Adipocyte (in vitro differentiated cells): ENCODE measurements around the gene PTGR2.
A peak's percentile ranks its signal among the peaks of the same experiment; 100 is the strongest.
"Not testable (repeated sequence)": the region's sequence is repeated elsewhere in the genome, so short reads cannot be mapped to it uniquely, and the experiment has no call there.

ENCODE experiments used
- DNase-seq: peaks from one replicate; pipeline ENCODE4 v3.0.0-alpha.2; 2015; ENCODE audit warnings: low read depth
- H3K27me3 ChIP-seq: replicated peaks from 2 replicates; pipeline ENCODE4 v1.7.0; 2013; ENCODE audit warnings: mild to moderate bottlenecking, low read length, moderate library complexity; ENCODE audit not compliant: control insufficient read depth, insufficient read depth
- H3K36me3 ChIP-seq: 2 replicates; pipeline ENCODE4 v1.7.0; 2013; ENCODE audit warnings: low read length, mild to moderate bottlenecking, moderate library complexity; ENCODE audit not compliant: control insufficient read depth, insufficient read depth, severe bottlenecking
- H3K4me1 ChIP-seq: 2 replicates; pipeline ENCODE4 v1.7.0; 2013; ENCODE audit warnings: mild to moderate bottlenecking, low read length, moderate library complexity; ENCODE audit not compliant: control insufficient read depth, insufficient read depth
- H3K4me3 ChIP-seq: 2 replicates; pipeline ENCODE4 v1.7.0; 2013; ENCODE audit warnings: mild to moderate bottlenecking, low read length, moderate library complexity
- H3K9ac ChIP-seq: 2 replicates; pipeline ENCODE4 v1.7.0; 2013; ENCODE audit warnings: mild to moderate bottlenecking, low read length, moderate library complexity
- H3K9me3 ChIP-seq: 2 replicates; pipeline ENCODE4 v1.7.0; 2013; ENCODE audit warnings: mild to moderate bottlenecking, low read length, moderate library complexity; ENCODE audit not compliant: control insufficient read depth

The PTGR2 gene

DNA sequence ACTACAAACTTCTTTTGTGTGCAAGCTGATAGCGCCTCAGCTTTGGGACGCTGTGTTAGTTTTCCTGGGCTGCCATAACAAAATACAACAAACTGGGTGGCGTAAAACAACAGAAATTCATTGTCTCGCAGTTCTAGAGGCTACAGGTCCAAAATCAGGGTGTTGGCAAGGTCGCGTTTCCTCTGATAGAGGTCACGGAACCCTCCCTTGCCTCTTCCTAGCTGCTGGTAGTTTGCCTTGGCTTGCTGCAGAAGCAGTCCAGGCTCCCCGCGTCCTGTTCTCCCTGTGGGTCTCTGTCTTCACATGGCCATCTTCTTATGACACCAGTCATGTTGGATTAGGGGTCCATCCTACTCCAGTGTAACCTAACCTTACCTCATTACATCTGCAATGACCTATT is 32.8 kb upstream of the PTGR2 start:
- no peaks in the 10 kb centered on the region for H3K9me3 ChIP-seq
- H3K27me3 ChIP-seq: peaks cover 2% of the 10 kb centered on the region
- no peaks in the 10 kb centered on the region for H3K36me3 ChIP-seq
- no peaks in the 10 kb centered on the region for H3K4me1 ChIP-seq
- H3K9ac ChIP-seq: no peak overlapping the region
- H3K4me3 ChIP-seq: no peak overlapping the region
- no peak for DNase-seq

GRCh38 chr14:73820631-73821030 is 31.0 kb upstream of the PTGR2 start:
- H3K9me3 ChIP-seq: no peaks in the 10 kb centered on the region
- H3K4me1 ChIP-seq: peaks cover 7% of the 10 kb centered on the region
- H3K9ac ChIP-seq: no peak overlapping the region
- no peak overlapping the region for H3K4me3 ChIP-seq
- DNase-seq: no peak
- no peaks in the 10 kb centered on the region for H3K27me3 ChIP-seq
- H3K36me3 ChIP-seq: no peaks in the 10 kb centered on the region

GRCh38 chr14:73823339-73823885 is 28.2 kb upstream of the PTGR2 start:
- no peak for DNase-seq

GRCh38 chr14:73824127-73824526 is 27.5 kb upstream of the PTGR2 start:
- DNase-seq: no peak
- Histone ChIP-seq H3K4me3 (no peak overlapping the region), H3K36me3 (no peaks in the 10 kb centered on the region), H3K4me1 (peaks cover 15% of the 10 kb centered on the region), H3K9me3 (no peaks in the 10 kb centered on the region), H3K27me3 (no peaks in the 10 kb centered on the region), H3K9ac (no peak overlapping the region)

More at GRCh38 chr14:73823339-73823885, 28.2 kb upstream of the PTGR2 start:
- Histone ChIP-seq H3K4me1 (peaks cover 14% of the 10 kb centered on the region), H3K9me3 (no peaks in the 10 kb centered on the region), H3K9ac (no peak overlapping the region), H3K27me3 (no peaks in the 10 kb centered on the region), H3K36me3 (no peaks in the 10 kb centered on the region), H3K4me3 (no peak overlapping the region)

DNA sequence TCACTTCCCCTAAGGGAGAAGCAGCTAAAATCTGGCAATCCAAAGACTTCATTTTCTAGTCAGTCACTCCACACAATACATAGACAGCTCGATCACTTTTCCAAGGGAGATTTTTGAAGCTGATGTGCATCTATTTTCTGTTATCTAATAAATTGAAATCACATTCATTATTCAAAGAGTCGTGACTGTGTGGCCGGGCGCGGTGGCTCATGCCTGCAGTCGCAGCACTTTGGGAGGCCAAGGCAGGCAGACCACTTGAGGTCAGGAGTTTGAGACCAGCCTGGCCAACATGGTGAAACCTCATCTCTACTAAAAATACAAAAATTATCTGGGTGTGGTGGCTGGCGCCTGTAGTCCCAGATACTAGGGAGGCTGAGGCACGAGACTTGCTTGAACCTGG is 27.1 kb upstream of the PTGR2 start:
- Histone ChIP-seq H3K9me3 (no peaks in the 10 kb centered on the region), H3K4me3 (no peak overlapping the region), H3K9ac (no peak overlapping the region), H3K27me3 (no peaks in the 10 kb centered on the region), H3K4me1 (peaks cover 19% of the 10 kb centered on the region), H3K36me3 (no peaks in the 10 kb centered on the region)
- DNase-seq: no peak

GRCh38 chr14:73825551-73826188 is 26.0 kb upstream of the PTGR2 start:
- H3K9ac ChIP-seq: peak overlapping the region; percentile 62
- no peaks in the 10 kb centered on the region for H3K27me3 ChIP-seq
- H3K36me3 ChIP-seq: no peaks in the 10 kb centered on the region
- peak; percentile 93 for DNase-seq
- H3K4me3 ChIP-seq: no peak overlapping the region
- peaks cover 29% of the 10 kb centered on the region for H3K4me1 ChIP-seq
- H3K9me3 ChIP-seq: no peaks in the 10 kb centered on the region

DNA sequence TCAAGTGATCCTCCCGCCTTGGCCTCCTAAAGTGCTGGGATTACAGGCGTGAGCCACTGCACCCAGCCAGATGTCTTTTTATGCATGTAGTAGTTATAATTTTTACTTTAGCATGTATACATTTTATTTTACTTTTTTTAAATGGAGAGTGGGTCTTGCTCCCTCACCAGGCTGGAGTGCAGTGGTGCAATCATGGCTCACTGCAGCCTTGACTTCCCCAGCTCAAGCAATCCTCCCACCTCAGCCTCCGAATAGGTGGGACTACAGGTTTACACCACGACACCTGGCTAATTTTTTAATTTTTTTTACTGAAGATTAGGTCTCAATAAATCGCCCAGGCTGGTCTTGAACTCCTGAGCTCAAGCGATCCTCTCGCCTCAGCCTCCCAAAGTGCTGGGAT is 24.4 kb upstream of the PTGR2 start:
- not testable (repeated sequence) for H3K36me3 ChIP-seq, DNase-seq, H3K4me3 ChIP-seq, H3K27me3 ChIP-seq, H3K9ac ChIP-seq, H3K9me3 ChIP-seq
- peaks cover 32% of the 10 kb centered on the region for H3K4me1 ChIP-seq

- no peak overlapping the region for H3K4me3 ChIP-seq
- H3K9ac ChIP-seq: peak overlapping the region; percentile 10
- no peak for DNase-seq
- H3K9me3 ChIP-seq: no peaks in the 10 kb centered on the region
- no peaks in the 10 kb centered on the region for H3K36me3 ChIP-seq
- no peaks in the 10 kb centered on the region for H3K27me3 ChIP-seq
- peaks cover 49% of the 10 kb centered on the region for H3K4me1 ChIP-seq
Measured at GRCh38 chr14:73829071-73829470, 22.6 kb upstream of the PTGR2 start.

DNA sequence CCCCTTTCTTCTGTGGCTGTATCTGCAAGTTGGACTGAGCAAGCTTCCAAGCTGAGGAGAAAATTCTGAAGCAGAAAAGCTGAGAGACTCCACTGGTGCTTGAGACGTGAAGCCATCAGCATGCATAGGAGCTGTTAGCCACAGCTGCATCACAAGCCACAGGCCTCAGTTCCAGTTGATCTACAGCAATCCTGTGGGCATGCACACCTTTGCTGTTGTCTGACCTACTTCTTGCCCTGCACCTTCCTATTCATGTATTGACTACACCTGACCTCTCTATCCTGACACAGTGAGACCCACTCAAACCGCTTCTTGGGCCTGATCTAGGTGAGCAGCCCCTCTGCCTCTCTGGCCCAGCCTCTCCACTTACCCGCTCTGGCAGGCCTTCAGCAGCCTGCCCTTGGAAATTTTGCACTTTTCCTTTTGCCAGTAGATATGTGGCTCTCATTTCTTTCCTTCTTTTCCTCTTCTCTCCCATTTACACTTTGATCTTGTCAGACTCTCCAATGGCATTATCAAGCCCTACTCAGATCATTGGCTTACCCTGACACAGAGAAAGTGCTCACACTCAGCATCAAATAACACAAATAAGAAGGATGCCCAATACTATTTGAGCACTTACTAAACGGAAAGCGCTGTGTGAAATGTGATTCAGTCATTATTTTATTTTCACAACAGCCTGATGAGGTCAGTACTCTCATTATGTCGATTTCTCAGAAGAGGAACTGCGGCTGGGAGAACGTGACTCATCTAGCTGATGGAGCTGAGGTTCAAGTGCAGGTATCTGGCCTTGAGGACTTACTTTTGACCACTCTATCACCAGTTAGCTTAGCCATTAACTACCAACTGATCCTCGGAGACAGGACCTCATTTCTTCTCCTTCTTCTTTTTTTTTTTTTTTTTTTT is 21.9 kb upstream of the PTGR2 start:
- Histone ChIP-seq H3K9ac (peak overlapping the region; percentile 10), H3K9me3 (no peaks in the 10 kb centered on the region), H3K4me1 (peaks cover 54% of the 10 kb centered on the region), H3K4me3 (no peak overlapping the region), H3K36me3 (no peaks in the 10 kb centered on the region), H3K27me3 (no peaks in the 10 kb centered on the region)
- DNase-seq: peak; percentile 85

- no peaks in the 10 kb centered on the region for H3K27me3 ChIP-seq
- H3K4me1 ChIP-seq: peaks cover 51% of the 10 kb centered on the region
- no peak overlapping the region for H3K4me3 ChIP-seq
- DNase-seq: peak; percentile 84
- H3K9ac ChIP-seq: peak overlapping the region; percentile 23
- no peaks in the 10 kb centered on the region for H3K36me3 ChIP-seq
- no peaks in the 10 kb centered on the region for H3K9me3 ChIP-seq
Measured at GRCh38 chr14:73833034-73833433, 18.6 kb upstream of the PTGR2 start.

GRCh38 chr14:73833530-73834260 is 17.9 kb upstream of the PTGR2 start:
- peaks cover 51% of the 10 kb centered on the region for H3K4me1 ChIP-seq
- no peaks in the 10 kb centered on the region for H3K9me3 ChIP-seq
- peak overlapping the region; percentile 71 for H3K9ac ChIP-seq
- peak; percentile 93 for DNase-seq
- no peaks in the 10 kb centered on the region for H3K36me3 ChIP-seq
- H3K27me3 ChIP-seq: no peaks in the 10 kb centered on the region
- H3K4me3 ChIP-seq: peak overlapping the region; percentile 37
